WTC11 (cell line): Measurements from ENCODE around the gene DAAM2. TPM values are rescaled to one million over a fixed set of nuclear protein-coding genes. Genes with fewer than 3 reads are reported as not detected.

Experiments
- ATAC-seq: fragments of 200-7000 bp; cut with Tn5 transposase; 2 replicates; pipeline ENCODE4 v1.10.0; 2021; ENCODE audit warnings: mild to moderate bottlenecking, moderate library complexity
- CTCF ChIA-PET: fragments of 300-600 bp; sonication (Branson Sonifier 250); formaldehyde crosslinking; loops from one replicate; lab custom pipeline; 2021; ENCODE audit warnings: antibody characterized with exemption; lab: Charles Lee
- POLR2A ChIA-PET: fragments of 350-600 bp; sonication (Branson Sonifier 250); formaldehyde crosslinking; loops from one replicate; lab custom pipeline; 2021; ENCODE audit warnings: antibody characterized with exemption; lab: Charles Lee
- DNase-seq: peaks from one replicate; pipeline ENCODE4 v3.0.0; 2021; ENCODE audit warnings: low spot score
- H3K27ac Mint-ChIP-seq: 2 replicates; pipeline ENCODE4 v1.8.0; 2021; ENCODE audit warnings: mixed read lengths
- H3K27me3 Mint-ChIP-seq: 2 replicates; pipeline ENCODE4 v1.8.0; 2021; ENCODE audit warnings: low read depth, mild to moderate bottlenecking, moderate library complexity, mixed read lengths
- H3K36me3 Mint-ChIP-seq: 2 replicates; pipeline ENCODE4 v1.8.0; 2021; ENCODE audit warnings: mixed read lengths
- H3K4me1 Mint-ChIP-seq: 2 replicates; pipeline ENCODE4 v1.8.0; 2022; ENCODE audit warnings: mixed read lengths
- H3K4me3 Mint-ChIP-seq: 2 replicates; pipeline ENCODE4 v1.8.0; 2021; ENCODE audit warnings: mild to moderate bottlenecking, moderate library complexity, mixed read lengths
- H3K9me3 Mint-ChIP-seq: 2 replicates; pipeline ENCODE4 v1.8.0; 2021; ENCODE audit warnings: mixed read lengths
- ESRRA ChIP-seq: sonication (generic); formaldehyde crosslinking; IDR thresholded peaks from 2 replicates; pipeline ENCODE4 v1.8.1; 2022; ENCODE audit warnings: mild to moderate bottlenecking, missing genetic modification reagents, borderline replicate concordance
- FOXP1 ChIP-seq: sonication (generic); formaldehyde crosslinking; IDR thresholded peaks from 2 replicates; pipeline ENCODE4 v1.8.0; 2022; ENCODE audit warnings: missing genetic modification reagents, mild to moderate bottlenecking, moderate library complexity, borderline replicate concordance
- GTF2I ChIP-seq: fragments of 250-450 bp; sonication (Bioruptor Pico); conservative IDR thresholded peaks from 2 replicates; pipeline ENCODE4 v1.4.0; 2021; ENCODE audit warnings: mild to moderate bottlenecking
- HMGXB4 ChIP-seq: sonication (generic); formaldehyde crosslinking; IDR thresholded peaks from 2 replicates; pipeline ENCODE4 v1.8.1; 2023; ENCODE audit warnings: mild to moderate bottlenecking, moderate library complexity, missing genetic modification reagents
- NFATC4 ChIP-seq: fragments of 250-450 bp; sonication (Bioruptor Pico); IDR thresholded peaks from 2 replicates; pipeline ENCODE4 v1.9.0; 2021; ENCODE audit warnings: mild to moderate bottlenecking
- NFYB ChIP-seq: sonication (generic); formaldehyde crosslinking; conservative IDR thresholded peaks from 2 replicates; pipeline ENCODE4 v1.8.0; 2022; ENCODE audit warnings: low read depth, missing genetic modification reagents
- NR2C2 ChIP-seq: sonication (generic); formaldehyde crosslinking; IDR thresholded peaks from 2 replicates; pipeline ENCODE4 v1.8.0; 2022; ENCODE audit warnings: mild to moderate bottlenecking, missing genetic modification reagents
- PRDM15 ChIP-seq: sonication (generic); formaldehyde crosslinking; IDR thresholded peaks from 2 replicates; pipeline ENCODE4 v1.8.0; 2022; ENCODE audit warnings: missing genetic modification reagents
- SP1 ChIP-seq: sonication (generic); formaldehyde crosslinking; conservative IDR thresholded peaks from 2 replicates; pipeline ENCODE4 v1.8.1; 2022; ENCODE audit warnings: missing genetic modification reagents
- TEAD1 ChIP-seq: sonication (generic); formaldehyde crosslinking; IDR thresholded peaks from 2 replicates; pipeline ENCODE4 v1.8.0; 2022; ENCODE audit warnings: mild to moderate bottlenecking, missing genetic modification reagents
- USF1 ChIP-seq: sonication (generic); formaldehyde crosslinking; IDR thresholded peaks from 2 replicates; pipeline ENCODE4 v1.8.0; 2022; ENCODE audit warnings: mild to moderate bottlenecking, missing genetic modification reagents
- ZNF138 ChIP-seq: sonication (generic); formaldehyde crosslinking; conservative IDR thresholded peaks from 2 replicates; pipeline ENCODE4 v1.8.1; 2022; ENCODE audit warnings: mild to moderate bottlenecking, moderate library complexity, missing genetic modification reagents
- total RNA-seq: library from RNA; stranded (reverse); gene quantifications from 3 replicates; pipeline ENCODE4 v1.2.3, GENCODE V29; 2021
- TF ChIP-seq, protein P1 (sequence below): sonication (generic); formaldehyde crosslinking; IDR thresholded peaks from 2 replicates; pipeline ENCODE4 v1.8.1; 2023; ENCODE audit warnings: mild to moderate bottlenecking, missing genetic modification reagents
- TF ChIP-seq, protein P2 (sequence below): sonication (generic); formaldehyde crosslinking; IDR thresholded peaks from 2 replicates; pipeline ENCODE4 v1.8.0; 2022; ENCODE audit warnings: mild to moderate bottlenecking, missing genetic modification reagents
- TF ChIP-seq, protein P3 (sequence below): sonication (generic); formaldehyde crosslinking; IDR thresholded peaks from 2 replicates; pipeline ENCODE4 v1.8.1; 2022; ENCODE audit warnings: mild to moderate bottlenecking, moderate library complexity, missing genetic modification reagents

Gene DAAM2
- total RNA-seq, 1 experiment from 2014 or later: 2.0 TPM

- TF ChIP-seq NFATC4 (no peak), NFYB (CRISPR knock-in tag) (peak; percentile 77), TEAD1 (no peak), SP1 (peak; percentile 77), GTF2I (CRISPR knock-in tag) (no peak), PRDM15 (CRISPR knock-in tag) (peak; percentile 42; the same call in 1 of the 2 replicates), ESRRA (CRISPR knock-in tag) (no peak), FOXP1 (0 out of 2 replicates have a peak, but pooled peaks have one; percentile 39), HMGXB4 (CRISPR knock-in tag) (0 out of 2 replicates have a peak, but pooled peaks have one; percentile 67), ZNF138 (CRISPR knock-in tag) (no peak), NR2C2 (no peak), USF1 (CRISPR knock-in tag) (peak; percentile 24; the same call in 1 of the 2 replicates)
- TF ChIP-seq, protein P1, sequence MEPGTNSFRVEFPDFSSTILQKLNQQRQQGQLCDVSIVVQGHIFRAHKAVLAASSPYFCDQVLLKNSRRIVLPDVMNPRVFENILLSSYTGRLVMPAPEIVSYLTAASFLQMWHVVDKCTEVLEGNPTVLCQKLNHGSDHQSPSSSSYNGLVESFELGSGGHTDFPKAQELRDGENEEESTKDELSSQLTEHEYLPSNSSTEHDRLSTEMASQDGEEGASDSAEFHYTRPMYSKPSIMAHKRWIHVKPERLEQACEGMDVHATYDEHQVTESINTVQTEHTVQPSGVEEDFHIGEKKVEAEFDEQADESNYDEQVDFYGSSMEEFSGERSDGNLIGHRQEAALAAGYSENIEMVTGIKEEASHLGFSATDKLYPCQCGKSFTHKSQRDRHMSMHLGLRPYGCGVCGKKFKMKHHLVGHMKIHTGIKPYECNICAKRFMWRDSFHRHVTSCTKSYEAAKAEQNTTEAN (CRISPR knock-in tag): no peak
- TF ChIP-seq, protein P2, sequence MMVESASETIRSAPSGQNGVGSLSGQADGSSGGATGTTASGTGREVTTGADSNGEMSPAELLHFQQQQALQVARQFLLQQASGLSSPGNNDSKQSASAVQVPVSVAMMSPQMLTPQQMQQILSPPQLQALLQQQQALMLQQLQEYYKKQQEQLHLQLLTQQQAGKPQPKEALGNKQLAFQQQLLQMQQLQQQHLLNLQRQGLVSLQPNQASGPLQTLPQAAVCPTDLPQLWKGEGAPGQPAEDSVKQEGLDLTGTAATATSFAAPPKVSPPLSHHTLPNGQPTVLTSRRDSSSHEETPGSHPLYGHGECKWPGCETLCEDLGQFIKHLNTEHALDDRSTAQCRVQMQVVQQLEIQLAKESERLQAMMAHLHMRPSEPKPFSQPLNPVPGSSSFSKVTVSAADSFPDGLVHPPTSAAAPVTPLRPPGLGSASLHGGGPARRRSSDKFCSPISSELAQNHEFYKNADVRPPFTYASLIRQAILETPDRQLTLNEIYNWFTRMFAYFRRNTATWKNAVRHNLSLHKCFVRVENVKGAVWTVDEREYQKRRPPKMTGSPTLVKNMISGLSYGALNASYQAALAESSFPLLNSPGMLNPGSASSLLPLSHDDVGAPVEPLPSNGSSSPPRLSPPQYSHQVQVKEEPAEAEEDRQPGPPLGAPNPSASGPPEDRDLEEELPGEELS (CRISPR knock-in tag): peak; percentile 78
- TF ChIP-seq, protein P3, sequence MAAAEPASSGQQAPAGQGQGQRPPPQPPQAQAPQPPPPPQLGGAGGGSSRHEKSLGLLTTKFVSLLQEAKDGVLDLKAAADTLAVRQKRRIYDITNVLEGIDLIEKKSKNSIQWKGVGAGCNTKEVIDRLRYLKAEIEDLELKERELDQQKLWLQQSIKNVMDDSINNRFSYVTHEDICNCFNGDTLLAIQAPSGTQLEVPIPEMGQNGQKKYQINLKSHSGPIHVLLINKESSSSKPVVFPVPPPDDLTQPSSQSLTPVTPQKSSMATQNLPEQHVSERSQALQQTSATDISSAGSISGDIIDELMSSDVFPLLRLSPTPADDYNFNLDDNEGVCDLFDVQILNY: peak; percentile 59; the same call in 1 of the 2 replicates
- DNase-seq: peak; percentile 87
- peak; percentile 97 for ATAC-seq
- ChIA-PET CTCF (interaction anchor here (0.8 to 1.4 kb wide), 3 partner anchors 13 to 1093 kb away, joined by 3 to 5 read pairs (median 3); no protein-coding TSS in a partner anchor), POLR2A (interaction anchor here (0.9 to 1.2 kb wide), 2 partner anchors 13 to 413 kb away, joined by 3 to 5 read pairs; no protein-coding TSS in a partner anchor)
- Mint-ChIP-seq H3K4me3 (peak within 1 kb of the TSS; percentile 91), H3K27ac (no peak within 1 kb of the TSS), H3K4me1 (peaks cover 48% of the 10 kb centered on the region), H3K9me3 (0 out of 2 replicates have a peak, but pooled peaks cover 2% of the 10 kb centered on the region), H3K27me3 (peaks cover 17% of the 10 kb centered on the region), H3K36me3 (peaks cover 2% of the 10 kb centered on the region)
Measured at GRCh38 chr6:39934131-39934757, 142.1 kb downstream of the DAAM2 start, which contains the start of gene MOCS1. Gene MOCS1, minus strand, starts transcription at chr6:39934462. Its CDS starts 45 bp downstream, at chr6:39934417.
